Endothelial cell of umbilical vein (primary cell): ENCODE data around the gene TOR1B. TPM values are rescaled to one million over a fixed set of nuclear protein-coding genes. Genes with fewer than 3 reads are reported as not detected.

Experiments
- BruUV-seq: library from RNA; stranded (reverse); fragments of 400-500 nt; replicated peaks from 2 replicates; lab custom pipeline; 2021; lab: Mats Ljungman, UMichigan
- CTCF ChIA-PET: fragments of 300-600, 350-600 bp; sonication (Branson Sonifier 250); formaldehyde crosslinking; loops from one replicate; lab custom pipeline; 2021; ENCODE audit warnings: antibody characterized with exemption, inconsistent platforms; lab: Charles Lee
- POLR2A ChIA-PET: fragments of 300-600, 350-600 bp; sonication (Branson Sonifier 250); formaldehyde crosslinking; loops from one replicate; lab custom pipeline; 2021; ENCODE audit warnings: antibody characterized with exemption, inconsistent platforms; lab: Charles Lee
- DNase-seq: peaks from one replicate; pipeline ENCODE4 v3.0.0-alpha.2; 2011; ENCODE audit warnings: low read depth, low spot score
- FAIRE-seq: peaks from 2 replicates; lab custom pipeline; 2011; peaks lifted over from hg19 to GRCh38; lab: Jason Lieb, UNC
- H2AFZ ChIP-seq: 2 replicates; pipeline ENCODE4 v1.6.0; 2012; ENCODE audit warnings: low read depth, low read length, control low read depth, inconsistent platforms
- H3K27ac ChIP-seq: 2 replicates; pipeline ENCODE4 v1.5.1; 2011; ENCODE audit warnings: low read depth, mild to moderate bottlenecking, control low read depth, low read length, moderate library complexity; ENCODE audit not compliant: insufficient read depth
- H3K27me3 ChIP-seq, 2 experiments: 2 replicates each; pipeline versions ENCODE4 v1.6.0 to v1.6.1; 2011; ENCODE audit warnings: low read length in 2 of 2, mixed read lengths in 1 of 2; ENCODE audit not compliant: control insufficient read depth in 2 of 2, insufficient read depth in 2 of 2
- H3K36me3 ChIP-seq, 2 experiments: 2 replicates in 1 of 2; 3 replicates in 1 of 2; pipeline ENCODE4 v1.5.1; 2011; ENCODE audit warnings: low read length in 2 of 2, mild to moderate bottlenecking in 1 of 2, moderate library complexity in 1 of 2; ENCODE audit not compliant: control insufficient read depth in 2 of 2, insufficient read depth in 2 of 2; ENCODE audit errors: extremely low read depth in 1 of 2
- H3K4me1 ChIP-seq: 3 replicates; pipeline ENCODE4 v1.5.1; 2011; ENCODE audit warnings: mild to moderate bottlenecking, low read length; ENCODE audit not compliant: control insufficient read depth, insufficient read depth; ENCODE audit errors: extremely low read depth
- H3K4me2 ChIP-seq: 2 replicates; pipeline ENCODE4 v1.6.1; 2011; ENCODE audit warnings: low read length, control low read depth, mixed read lengths; ENCODE audit not compliant: insufficient read depth
- H3K4me3 ChIP-seq, 3 experiments: fragments of 200-600 bp in 1 of 3; sonication (generic), shearing (Covaris generic) in 1 of 3; replicated peaks in 1 of 3; 2 replicates each; pipeline ENCODE4 v1.5.1; 2011 to 2016; ENCODE audit warnings: control low read depth in 3 of 3, low read length in 3 of 3, mild to moderate bottlenecking in 2 of 3, inconsistent platforms in 1 of 3, low read depth in 1 of 3, moderate library complexity in 1 of 3; ENCODE audit not compliant: insufficient read depth in 1 of 3
- H3K79me2 ChIP-seq: 2 replicates; pipeline ENCODE4 v1.6.0; 2012; ENCODE audit warnings: low read length, inconsistent platforms; ENCODE audit not compliant: control insufficient read depth, insufficient read depth
- H3K9ac ChIP-seq: replicated peaks from 2 replicates; pipeline ENCODE3; 2011; ENCODE audit warnings: low read length, control low read depth; ENCODE audit not compliant: insufficient read depth; ENCODE audit errors: extremely low read depth
- H3K9me1 ChIP-seq: replicated peaks from 3 replicates; pipeline ENCODE4 v1.6.0; 2011; ENCODE audit warnings: mild to moderate bottlenecking, low read length; ENCODE audit not compliant: control insufficient read depth, insufficient read depth; ENCODE audit errors: extremely low read depth
- H3K9me3 ChIP-seq: replicated peaks from 2 replicates; pipeline ENCODE4 v1.5.1; 2012; ENCODE audit warnings: low read length, inconsistent platforms; ENCODE audit not compliant: control insufficient read depth, insufficient read depth
- H4K20me1 ChIP-seq: replicated peaks from 2 replicates; pipeline ENCODE3; 2011; ENCODE audit warnings: mild to moderate bottlenecking, low read length; ENCODE audit not compliant: control insufficient read depth, insufficient read depth; ENCODE audit errors: extremely low read depth
- EZH2 ChIP-seq: IDR thresholded peaks from 2 replicates; pipeline ENCODE4 v1.6.1; 2012; ENCODE audit warnings: borderline replicate concordance, low read depth, mild to moderate bottlenecking, moderate library complexity, low read length, inconsistent platforms; ENCODE audit not compliant: severe bottlenecking
- FOS ChIP-seq: IDR thresholded peaks from 2 replicates; pipeline ENCODE4 v1.6.1; 2011; ENCODE audit warnings: mild to moderate bottlenecking, low read length, moderate library complexity, borderline replicate concordance; ENCODE audit not compliant: insufficient read depth
- GATA2 ChIP-seq: IDR thresholded peaks from 2 replicates; pipeline ENCODE4 v1.7.0; 2011; ENCODE audit warnings: low read depth, mild to moderate bottlenecking, moderate library complexity, mixed read lengths, low read length; ENCODE audit not compliant: insufficient read length, insufficient read depth
- JUN ChIP-seq: IDR thresholded peaks from 2 replicates; pipeline ENCODE4 v1.6.1; 2011; ENCODE audit warnings: borderline replicate concordance, low read depth; ENCODE audit not compliant: insufficient read length, insufficient read depth
- MYC ChIP-seq: IDR thresholded peaks from one replicate; pipeline ENCODE4 v1.6.1; 2011; ENCODE audit warnings: mild to moderate bottlenecking, low read depth, low read length
- POLR2A ChIP-seq: IDR thresholded peaks from 2 replicates; pipeline ENCODE4 v1.6.1; 2012; ENCODE audit warnings: low read depth, mild to moderate bottlenecking, control low read depth, low read length
- POLR2AphosphoS5 ChIP-seq: IDR thresholded peaks from 2 replicates; pipeline ENCODE4 v1.6.1; 2012; ENCODE audit warnings: low read depth, mild to moderate bottlenecking, control low read depth, low read length, moderate library complexity; ENCODE audit not compliant: insufficient read depth
- dilution Hi-C: fragments of 300-500 bp; cut with MboI; formaldehyde crosslinking; loops from one replicate; pipeline ENCODE4 v1.15.0; 2019; ENCODE audit warnings: low sequenced_read_pairs; ENCODE audit not compliant: extremely low pct_ligation_motif_present
- intact Hi-C: fragments of 100-400 bp; cut with micrococcal nuclease; formaldehyde crosslinking; loops from one replicate; pipeline ENCODE4 v1.10.0; 2022
- polyA plus RNA-seq, 4 experiments: library from polyadenylated mRNA; depleted of rRNA in 3 of 4; stranded (reverse) in 3 of 4; unstranded in 1 of 4; fragments of >200 nt; gene quantifications; 2 replicates each; pipeline versions ENCODE4 v1.2.1 to v1.2.3, GENCODE V29; 2011 to 2012; ENCODE audit warnings: missing spikeins in 1 of 4
- total RNA-seq: library from RNA; stranded (reverse); gene quantifications from 2 replicates; pipeline ENCODE4 v1.2.3, GENCODE V29; 2021
- TF ChIP-seq, protein P1 (sequence below): IDR thresholded peaks from 2 replicates; pipeline ENCODE4 v1.6.1; 2011; ENCODE audit not compliant: insufficient read depth, insufficient read length
- TF ChIP-seq, protein P2 (sequence below), 2 donors: IDR thresholded peaks; 1 replicate in 1 of 2; 2 replicates in 1 of 2; pipeline ENCODE4 v1.5.1; 2011; ENCODE audit warnings: low read length in 2 of 2, mild to moderate bottlenecking in 2 of 2, moderate library complexity in 2 of 2, control low read depth in 1 of 2, inconsistent platforms in 1 of 2, low read depth in 1 of 2; ENCODE audit not compliant: insufficient read depth in 1 of 2; ENCODE audit errors: extremely low read depth in 1 of 2

Gene TOR1B
- total and polyA plus RNA-seq, 2 donors (not counting 3 experiments of a cell fraction or from before 2014, with no cell fraction given) = 27.0 to 29.5 TPM

DNA sequence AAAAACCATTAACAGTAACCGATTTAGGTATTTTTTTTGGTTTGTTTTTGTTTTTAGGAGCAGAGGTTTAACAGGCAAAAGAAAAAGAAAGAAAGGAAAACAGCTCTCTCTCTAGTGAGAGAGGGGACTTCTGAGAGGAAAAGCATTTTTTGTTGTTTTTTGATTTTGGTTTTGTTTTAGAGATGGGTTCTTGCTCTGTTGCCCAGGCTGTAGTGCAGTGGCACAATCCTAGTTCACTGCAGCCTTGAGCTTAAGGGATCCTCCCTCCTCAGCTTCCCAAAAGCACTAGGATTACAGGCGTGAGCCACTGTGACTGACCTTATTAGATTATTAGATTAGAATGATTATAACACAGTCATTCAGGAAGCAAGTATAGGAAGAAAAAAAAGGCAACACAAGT lies 42.4 kb downstream of the TOR1B start:
- Histone ChIP-seq H3K27me3 (no peaks in the 10 kb centered on the region), H4K20me1 (no peaks in the 10 kb centered on the region), H2AFZ (no peak overlapping the region), H3K9me1 (no peaks in the 10 kb centered on the region), H3K9me3 (no peaks in the 10 kb centered on the region), H3K4me2 (no peak overlapping the region), H3K9ac (no peak overlapping the region), H3K4me3 (no peak overlapping the region), H3K4me1 (peaks cover 2% of the 10 kb centered on the region), H3K36me3 (peaks cover 0 to 3% of the 10 kb centered on the region in 2 experiments), H3K79me2 (no peaks in the 10 kb centered on the region), H3K27ac (no peak overlapping the region)
- no peak for TF ChIP-seq GATA2
- no peak for DNase-seq
- dilution Hi-C loops = no loop called here
- BruUV-seq = no TSS peak
- POLR2A ChIA-PET = no interaction called here
- no peak for FAIRE-seq
- intact Hi-C loops = no loop called here
- CTCF ChIA-PET = no interaction called here

DNA sequence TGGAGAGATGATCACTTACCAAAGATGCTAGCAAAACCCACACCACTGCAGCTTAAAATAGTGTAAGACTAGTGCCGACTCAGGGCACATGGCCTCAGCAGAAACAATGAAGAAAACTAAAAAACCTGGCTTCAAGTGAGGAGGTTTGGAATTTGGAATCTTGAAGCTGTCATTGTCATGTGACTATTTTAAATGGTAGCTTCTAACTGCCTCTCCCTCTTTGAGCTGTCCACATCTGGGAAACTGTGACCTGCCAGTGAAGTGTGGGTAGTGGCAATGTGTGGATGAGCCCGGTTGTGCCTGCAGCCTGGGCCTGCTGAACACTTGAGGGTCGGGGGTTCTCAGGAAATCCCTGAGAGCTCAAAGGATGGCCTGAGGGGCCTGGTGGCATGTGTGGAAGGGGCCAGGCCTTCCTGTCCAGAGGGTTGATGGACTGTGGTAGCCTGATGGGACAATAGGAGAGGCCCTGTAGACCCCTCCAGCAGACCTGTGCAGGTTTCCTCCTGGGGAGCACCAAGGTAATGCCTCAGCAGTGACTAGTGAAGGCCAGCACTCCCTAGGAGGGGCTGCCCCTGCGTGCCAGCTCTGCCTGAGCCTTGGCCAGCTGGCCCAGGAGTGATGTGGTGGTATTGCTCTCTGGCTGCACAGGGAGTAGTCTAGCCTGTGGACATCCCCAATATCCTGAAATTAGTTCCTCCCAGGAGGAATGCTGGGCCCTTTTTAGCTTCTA lies 45.9 kb downstream of the TOR1B start:
- Histone ChIP-seq H3K4me1 (peaks cover 2% of the 10 kb centered on the region), H3K9ac (no peak overlapping the region), H3K4me3 (no peak overlapping the region), H4K20me1 (no peaks in the 10 kb centered on the region), H3K9me3 (no peaks in the 10 kb centered on the region), H3K27ac (no peak overlapping the region), H3K27me3 (no peaks in the 10 kb centered on the region), H3K36me3 (peaks cover 2 to 21% of the 10 kb centered on the region in 2 experiments), H2AFZ (no peak overlapping the region), H3K79me2 (no peaks in the 10 kb centered on the region), H3K9me1 (no peaks in the 10 kb centered on the region), H3K4me2 (no peak overlapping the region)
- CTCF ChIA-PET = interaction anchor here (1.8 kb wide), 1 partner anchor 10 kb away, joined by 5 read pairs; no protein-coding TSS in a partner anchor
- BruUV-seq = no TSS peak
- no peak for DNase-seq
- TF ChIP-seq MYC (no peak), POLR2AphosphoS5 (no peak), EZH2 (no peak), FOS (no peak), POLR2A (no peak), GATA2 (no peak), JUN (no peak)
- TF ChIP-seq, protein P1, sequence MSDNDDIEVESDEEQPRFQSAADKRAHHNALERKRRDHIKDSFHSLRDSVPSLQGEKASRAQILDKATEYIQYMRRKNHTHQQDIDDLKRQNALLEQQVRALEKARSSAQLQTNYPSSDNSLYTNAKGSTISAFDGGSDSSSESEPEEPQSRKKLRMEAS = no peak
- TF ChIP-seq, protein P2, sequence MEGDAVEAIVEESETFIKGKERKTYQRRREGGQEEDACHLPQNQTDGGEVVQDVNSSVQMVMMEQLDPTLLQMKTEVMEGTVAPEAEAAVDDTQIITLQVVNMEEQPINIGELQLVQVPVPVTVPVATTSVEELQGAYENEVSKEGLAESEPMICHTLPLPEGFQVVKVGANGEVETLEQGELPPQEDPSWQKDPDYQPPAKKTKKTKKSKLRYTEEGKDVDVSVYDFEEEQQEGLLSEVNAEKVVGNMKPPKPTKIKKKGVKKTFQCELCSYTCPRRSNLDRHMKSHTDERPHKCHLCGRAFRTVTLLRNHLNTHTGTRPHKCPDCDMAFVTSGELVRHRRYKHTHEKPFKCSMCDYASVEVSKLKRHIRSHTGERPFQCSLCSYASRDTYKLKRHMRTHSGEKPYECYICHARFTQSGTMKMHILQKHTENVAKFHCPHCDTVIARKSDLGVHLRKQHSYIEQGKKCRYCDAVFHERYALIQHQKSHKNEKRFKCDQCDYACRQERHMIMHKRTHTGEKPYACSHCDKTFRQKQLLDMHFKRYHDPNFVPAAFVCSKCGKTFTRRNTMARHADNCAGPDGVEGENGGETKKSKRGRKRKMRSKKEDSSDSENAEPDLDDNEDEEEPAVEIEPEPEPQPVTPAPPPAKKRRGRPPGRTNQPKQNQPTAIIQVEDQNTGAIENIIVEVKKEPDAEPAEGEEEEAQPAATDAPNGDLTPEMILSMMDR (IDR thresholded peaks at IDR 0.05; ENCODE audit: extremely low read depth in 1 of 2, insufficient read depth in 1 of 2, low read depth in 1 of 2, low read length in 2 of 2) = no peak
- FAIRE-seq = no peak
- POLR2A ChIA-PET = no interaction called here
- intact Hi-C loops (no loop called here), dilution Hi-C loops (no loop called here)
